Neural crest cell (in vitro differentiated cells): Measurements from ENCODE around the gene HNRNPL. TPM values are rescaled to one million over a fixed set of nuclear protein-coding genes. Genes with fewer than 3 reads are reported as not detected.
"Not testable (repeated sequence)": the region's sequence is repeated elsewhere in the genome, so short reads cannot be mapped to it uniquely, and the experiment has no call there.

Experiments used
- DNase-seq: peaks from one replicate; pipeline ENCODE4 v3.0.0; 2021; ENCODE audit warnings: low read depth, mixed read lengths, low spot score
- H3K27ac Mint-ChIP-seq: one replicate; pipeline ENCODE4 v1.8.0; 2021; ENCODE audit warnings: mild to moderate bottlenecking, mixed read lengths; ENCODE audit not compliant: unreplicated experiment
- H3K27me3 Mint-ChIP-seq: 2 replicates; pipeline ENCODE4 v1.8.0; 2021; ENCODE audit warnings: low read depth, mild to moderate bottlenecking, mixed read lengths
- H3K36me3 Mint-ChIP-seq: 2 replicates; pipeline ENCODE4 v1.8.0; 2021; ENCODE audit warnings: low read depth, mild to moderate bottlenecking, mixed read lengths
- H3K4me1 Mint-ChIP-seq: 2 replicates; pipeline ENCODE4 v1.8.0; 2021; ENCODE audit warnings: mixed read lengths
- H3K4me3 Mint-ChIP-seq: one replicate; pipeline ENCODE4 v1.8.0; 2021; ENCODE audit warnings: mild to moderate bottlenecking, mixed read lengths
- H3K9me3 Mint-ChIP-seq: 2 replicates; pipeline ENCODE4 v1.8.0; 2021; ENCODE audit warnings: mixed read lengths
- total RNA-seq: library from RNA; stranded (reverse); gene quantifications from 2 replicates; pipeline ENCODE4 v1.2.1, GENCODE V29; 2021
- TF ChIP-seq, protein P1 (sequence below): fragments of 200-600 bp; sonication (generic); conservative IDR thresholded peaks from 2 replicates; pipeline ENCODE4 v1.5.0; 2021; ENCODE audit warnings: antibody characterized with exemption, mild to moderate bottlenecking

The HNRNPL gene
- total RNA-seq, 1 donor from 2014 or later, result 728 TPM

- no peak overlapping the region for H3K4me3 Mint-ChIP-seq
- no peaks in the 10 kb centered on the region for H3K36me3 Mint-ChIP-seq
- peaks cover 2% of the 10 kb centered on the region for H3K9me3 Mint-ChIP-seq
- H3K4me1 Mint-ChIP-seq, result peaks cover 4% of the 10 kb centered on the region
- DNase-seq, result no peak
- peaks cover 6% of the 10 kb centered on the region for H3K27me3 Mint-ChIP-seq
- TF ChIP-seq, protein P1, sequence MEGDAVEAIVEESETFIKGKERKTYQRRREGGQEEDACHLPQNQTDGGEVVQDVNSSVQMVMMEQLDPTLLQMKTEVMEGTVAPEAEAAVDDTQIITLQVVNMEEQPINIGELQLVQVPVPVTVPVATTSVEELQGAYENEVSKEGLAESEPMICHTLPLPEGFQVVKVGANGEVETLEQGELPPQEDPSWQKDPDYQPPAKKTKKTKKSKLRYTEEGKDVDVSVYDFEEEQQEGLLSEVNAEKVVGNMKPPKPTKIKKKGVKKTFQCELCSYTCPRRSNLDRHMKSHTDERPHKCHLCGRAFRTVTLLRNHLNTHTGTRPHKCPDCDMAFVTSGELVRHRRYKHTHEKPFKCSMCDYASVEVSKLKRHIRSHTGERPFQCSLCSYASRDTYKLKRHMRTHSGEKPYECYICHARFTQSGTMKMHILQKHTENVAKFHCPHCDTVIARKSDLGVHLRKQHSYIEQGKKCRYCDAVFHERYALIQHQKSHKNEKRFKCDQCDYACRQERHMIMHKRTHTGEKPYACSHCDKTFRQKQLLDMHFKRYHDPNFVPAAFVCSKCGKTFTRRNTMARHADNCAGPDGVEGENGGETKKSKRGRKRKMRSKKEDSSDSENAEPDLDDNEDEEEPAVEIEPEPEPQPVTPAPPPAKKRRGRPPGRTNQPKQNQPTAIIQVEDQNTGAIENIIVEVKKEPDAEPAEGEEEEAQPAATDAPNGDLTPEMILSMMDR, result no peak
- H3K27ac Mint-ChIP-seq, result no peak overlapping the region
Measured at GRCh38 chr19:38796154-38796553, 53.6 kb downstream of the HNRNPL start.

DNA sequence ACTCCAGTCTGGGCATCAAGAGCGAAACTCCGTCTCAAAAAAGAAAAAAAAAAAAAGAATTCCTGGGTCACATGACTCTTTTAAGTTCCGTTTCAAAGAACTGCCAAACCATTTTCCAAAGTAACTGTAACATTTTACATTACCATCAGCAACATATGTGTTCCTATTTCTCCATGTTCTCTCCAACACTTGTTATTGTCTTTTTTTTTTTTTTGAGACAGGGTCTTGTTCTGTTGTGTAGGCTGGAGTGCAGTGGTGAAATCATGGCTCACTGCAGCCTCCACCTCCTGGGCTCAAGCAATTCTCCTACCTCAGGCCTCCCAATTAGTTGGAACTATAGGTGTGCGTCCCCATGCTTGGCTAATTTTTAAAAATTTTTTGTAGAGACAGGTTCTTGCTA, 54.2 kb downstream of the HNRNPL start:
- no peak overlapping the region for H3K27ac Mint-ChIP-seq
- H3K36me3 Mint-ChIP-seq, result no peaks in the 10 kb centered on the region
- no peak for DNase-seq
- TF ChIP-seq, protein P1, result no peak
- no peak overlapping the region for H3K4me3 Mint-ChIP-seq
- peaks cover 2% of the 10 kb centered on the region for H3K9me3 Mint-ChIP-seq
- peaks cover 4% of the 10 kb centered on the region for H3K4me1 Mint-ChIP-seq
- H3K27me3 Mint-ChIP-seq, result peaks cover 6% of the 10 kb centered on the region

DNA sequence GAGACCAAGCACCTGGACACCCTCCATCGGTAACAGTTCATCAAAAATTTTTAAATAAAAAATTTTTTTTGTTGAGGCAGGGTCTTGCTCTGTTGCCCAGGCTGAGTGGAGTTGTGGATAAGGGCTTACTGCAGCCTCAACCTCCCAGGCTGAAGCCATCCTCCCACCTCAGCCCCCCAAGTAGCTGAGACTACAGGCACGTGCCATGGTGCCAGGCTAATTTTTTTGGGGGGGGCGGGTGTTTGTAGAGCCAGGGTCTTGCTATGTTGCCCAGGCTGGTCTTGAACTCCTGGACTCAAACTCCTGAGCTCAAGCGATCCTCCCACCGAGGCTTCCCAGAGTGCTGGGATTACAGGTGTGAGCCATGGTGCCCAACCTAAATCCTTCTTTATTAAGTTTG, 56.1 kb downstream of the HNRNPL start:
- TF ChIP-seq, protein P1, result no peak
- no peak for DNase-seq
- H3K27ac Mint-ChIP-seq, result no peak overlapping the region
- no peaks in the 10 kb centered on the region for H3K36me3 Mint-ChIP-seq
- peaks cover 2% of the 10 kb centered on the region for H3K9me3 Mint-ChIP-seq
- peaks cover 4% of the 10 kb centered on the region for H3K4me1 Mint-ChIP-seq
- H3K4me3 Mint-ChIP-seq, result no peak overlapping the region
- H3K27me3 Mint-ChIP-seq, result peaks cover 6% of the 10 kb centered on the region

DNA sequence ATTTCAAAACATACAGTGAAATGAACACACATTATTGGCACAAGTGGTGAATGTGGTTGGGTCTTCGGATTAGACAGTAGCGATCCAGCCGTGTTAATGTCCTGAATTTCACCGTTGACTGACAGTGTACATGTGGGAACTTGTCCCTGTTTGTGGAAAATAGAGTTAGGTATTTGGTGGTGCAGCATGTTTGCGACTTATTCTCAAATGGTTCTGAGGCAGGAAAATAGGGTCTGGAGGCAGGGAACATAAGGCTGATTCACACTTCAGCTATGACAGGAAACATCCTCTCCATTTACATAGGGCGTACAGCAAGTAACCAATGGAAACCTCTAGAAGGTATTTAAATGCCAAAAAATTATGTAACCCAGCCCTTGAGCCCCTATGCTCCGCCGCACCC, 56.6 kb downstream of the HNRNPL start:
- H3K36me3 Mint-ChIP-seq, result no peaks in the 10 kb centered on the region
- H3K4me1 Mint-ChIP-seq, result peaks cover 4% of the 10 kb centered on the region
- no peak overlapping the region for H3K4me3 Mint-ChIP-seq
- peaks cover 6% of the 10 kb centered on the region for H3K27me3 Mint-ChIP-seq
- no peak for DNase-seq
- TF ChIP-seq, protein P1, result no peak
- peak overlapping the region; percentile 43 for H3K27ac Mint-ChIP-seq
- peaks cover 2% of the 10 kb centered on the region for H3K9me3 Mint-ChIP-seq

GRCh38 chr19:38792250-38793111, 57.3 kb downstream of the HNRNPL start:
- peaks cover 4% of the 10 kb centered on the region for H3K4me1 Mint-ChIP-seq
- peak overlapping the region; percentile 43 for H3K27ac Mint-ChIP-seq
- H3K9me3 Mint-ChIP-seq, result peaks cover 2% of the 10 kb centered on the region
- H3K36me3 Mint-ChIP-seq, result no peaks in the 10 kb centered on the region
- no peak overlapping the region for H3K4me3 Mint-ChIP-seq
- TF ChIP-seq, protein P1, result peak; percentile 22
- DNase-seq, result no peak
- peaks cover 6% of the 10 kb centered on the region for H3K27me3 Mint-ChIP-seq

GRCh38 chr19:38791451-38792064, 58.2 kb downstream of the HNRNPL start:
- not testable (repeated sequence) for H3K4me3 Mint-ChIP-seq, H3K36me3 Mint-ChIP-seq, H3K27ac Mint-ChIP-seq, H3K9me3 Mint-ChIP-seq, H3K27me3 Mint-ChIP-seq, H3K4me1 Mint-ChIP-seq, DNase-seq

- not testable (repeated sequence) for H3K27ac Mint-ChIP-seq, H3K4me3 Mint-ChIP-seq, H3K36me3 Mint-ChIP-seq, DNase-seq, H3K4me1 Mint-ChIP-seq, H3K9me3 Mint-ChIP-seq, H3K27me3 Mint-ChIP-seq
Measured at GRCh38 chr19:38790507-38791403, 59.0 kb downstream of the HNRNPL start.
